Umbilical cord (tissue), 2 donors: Measurements from ENCODE around the gene GTSF1L. TPM values are rescaled to one million over a fixed set of nuclear protein-coding genes. Genes with fewer than 3 reads are reported as not detected.

Experiments used
- DNase-seq: peaks from one replicate; pipeline ENCODE4 v3.0.0-alpha.2; 2015; ENCODE audit warnings: low spot score
- total RNA-seq: library from RNA; depleted of rRNA; stranded (reverse); fragments of >200 nt; gene quantifications from one replicate; pipeline ENCODE4 v1.2.3, GENCODE V29; 2014; ENCODE audit warnings: low replicate concordance; ENCODE audit not compliant: insufficient read depth

GTSF1L gene
- total RNA-seq, 1 donor from 2014 or later: not detected

DNA sequence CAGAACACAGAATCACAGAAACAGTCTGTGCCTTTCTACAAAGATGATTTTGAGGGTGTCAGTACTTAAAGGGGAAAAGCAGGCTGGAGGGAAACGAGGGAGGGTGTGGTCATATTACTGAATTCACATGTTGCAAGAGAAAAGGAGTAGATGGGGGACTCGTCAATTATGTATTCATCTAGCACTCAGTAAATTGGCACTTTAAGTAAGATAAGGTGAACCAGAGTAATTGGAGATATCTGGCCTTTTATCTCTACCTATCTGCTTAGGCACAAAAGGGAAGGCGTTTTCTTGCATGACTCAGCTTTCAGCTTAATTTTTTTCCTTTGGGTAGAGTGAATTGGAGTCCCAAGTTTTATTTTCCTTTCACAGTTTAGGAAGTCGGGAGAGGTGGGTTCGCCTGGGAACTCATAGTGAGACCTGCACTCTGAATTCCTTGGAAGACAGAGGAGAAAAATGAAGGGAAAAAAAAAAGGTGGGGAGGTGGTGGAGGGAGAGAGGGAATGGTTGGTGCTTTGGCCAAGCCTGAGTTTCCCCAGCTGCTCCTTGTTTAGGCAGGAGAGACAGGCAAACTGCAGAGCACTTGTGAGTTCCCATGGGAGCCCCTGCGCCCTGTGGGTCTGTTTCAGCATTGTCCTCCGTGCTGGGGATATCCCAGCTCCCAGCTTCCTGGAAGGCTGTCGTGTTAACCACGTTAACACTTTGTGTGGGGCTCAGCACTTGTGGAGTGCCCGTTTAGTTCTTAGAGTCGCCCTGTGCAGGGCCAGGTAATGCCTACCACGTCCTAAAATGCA, 19.7 kb upstream of the GTSF1L start:
- no peak for DNase-seq

DNA sequence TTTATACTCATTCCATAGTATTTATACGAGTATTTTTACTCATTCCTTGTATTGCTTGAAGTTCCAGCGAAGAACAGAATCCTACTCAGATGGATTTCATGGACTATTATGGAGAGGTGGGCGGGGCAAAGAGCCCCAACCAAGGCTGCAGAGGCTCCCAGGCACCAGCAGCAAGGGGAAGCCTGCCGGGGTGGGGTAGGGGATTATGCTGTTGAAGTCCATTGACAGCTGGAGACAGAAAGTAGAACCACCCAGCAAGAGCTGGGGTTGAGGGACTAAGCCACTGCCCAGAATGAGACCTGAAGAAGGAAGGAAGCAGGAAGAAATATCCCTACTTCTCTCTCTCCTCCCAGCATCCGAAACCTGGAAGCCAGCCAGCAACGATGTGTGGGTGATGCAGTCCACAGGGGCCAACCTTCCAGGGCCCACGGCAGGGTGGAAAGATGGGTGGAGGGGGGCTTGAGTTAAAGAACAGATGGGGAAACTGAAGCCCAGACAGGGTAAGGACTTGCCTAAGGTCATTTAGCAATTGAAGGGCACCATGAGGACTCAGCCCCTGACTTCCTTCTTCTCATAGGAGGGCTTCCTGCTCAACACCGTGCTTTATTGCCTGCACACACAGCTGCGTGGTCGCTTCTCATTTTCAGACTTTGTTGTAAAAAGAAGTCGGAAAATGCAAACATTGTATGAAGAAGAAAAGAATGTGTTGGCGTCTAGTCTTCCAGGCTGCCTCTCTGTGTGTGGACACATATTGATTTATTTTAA, 18.3 kb upstream of the GTSF1L start:
- no peak for DNase-seq

DNA sequence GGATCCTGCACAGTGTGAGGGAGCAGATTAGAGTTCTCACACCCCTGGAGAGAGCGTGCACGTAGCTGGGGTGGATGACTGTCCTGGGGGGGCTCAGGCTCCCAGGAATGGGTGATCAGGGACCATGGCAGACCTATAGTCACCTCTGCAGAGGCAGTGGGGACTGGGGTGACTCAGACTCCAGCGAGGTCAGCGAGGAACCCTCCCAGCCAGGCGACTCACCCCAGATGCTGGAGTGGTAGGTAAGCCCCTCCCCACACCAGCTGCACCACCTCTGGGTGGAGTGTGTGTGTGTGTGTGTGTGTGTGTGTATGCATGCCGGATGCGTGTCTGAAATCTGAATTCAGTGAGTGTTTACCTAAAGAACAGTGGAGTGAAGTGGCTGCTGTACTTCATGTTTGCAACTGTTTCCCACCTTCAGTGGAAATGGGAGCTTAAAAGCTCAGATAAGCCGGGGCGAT, 17.4 kb upstream of the GTSF1L start:
- DNase-seq: no peak

DNA sequence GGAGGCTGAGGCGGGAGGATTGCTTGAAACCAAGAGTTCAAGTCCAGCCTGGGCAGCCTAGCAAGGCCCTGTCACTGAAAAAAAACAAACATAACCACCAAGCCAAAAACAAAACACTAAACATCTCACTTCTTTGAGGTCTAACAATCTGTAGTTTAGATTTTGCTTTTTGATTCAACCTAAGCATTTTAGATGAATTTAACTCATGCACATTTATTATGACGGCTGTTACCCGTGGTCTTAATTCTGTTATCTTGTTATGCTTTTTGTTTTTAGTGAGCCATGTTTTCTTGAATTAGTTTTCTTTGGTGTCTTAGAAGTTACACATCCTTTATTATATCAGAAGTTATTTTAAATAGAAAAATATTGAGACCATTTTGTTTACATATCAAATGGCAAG, 13.8 kb upstream of the GTSF1L start:
- DNase-seq: no peak

DNA sequence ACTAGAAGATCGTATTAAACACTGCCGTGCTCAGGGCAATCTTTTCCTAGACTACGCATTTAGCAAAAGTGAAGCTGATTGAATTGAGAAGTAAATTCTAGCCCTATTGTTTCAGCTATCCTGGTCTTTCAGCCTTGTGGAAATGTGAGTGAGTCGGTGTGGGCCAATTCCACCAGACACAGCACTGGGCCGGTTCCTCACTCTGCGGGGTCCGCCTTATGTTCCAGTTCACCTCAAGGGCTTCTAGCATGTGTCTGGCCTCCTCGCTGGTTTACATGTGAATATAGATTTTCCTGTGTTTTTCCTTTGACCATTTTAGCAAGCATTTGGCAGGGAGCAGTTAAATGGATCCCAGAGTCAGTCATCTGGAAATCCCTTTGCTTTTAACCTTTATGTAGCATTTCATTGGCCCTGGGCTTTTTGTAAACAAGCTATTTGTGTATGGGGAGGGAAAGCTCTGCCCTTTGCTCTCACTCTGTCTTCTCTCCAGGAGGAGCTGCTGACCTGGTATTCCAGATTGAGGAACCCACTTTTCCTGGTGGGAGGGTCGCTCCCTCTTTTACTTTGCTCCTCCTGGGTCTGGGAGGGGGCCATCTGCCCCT, 12.4 kb upstream of the GTSF1L start:
- DNase-seq: no peak

DNA sequence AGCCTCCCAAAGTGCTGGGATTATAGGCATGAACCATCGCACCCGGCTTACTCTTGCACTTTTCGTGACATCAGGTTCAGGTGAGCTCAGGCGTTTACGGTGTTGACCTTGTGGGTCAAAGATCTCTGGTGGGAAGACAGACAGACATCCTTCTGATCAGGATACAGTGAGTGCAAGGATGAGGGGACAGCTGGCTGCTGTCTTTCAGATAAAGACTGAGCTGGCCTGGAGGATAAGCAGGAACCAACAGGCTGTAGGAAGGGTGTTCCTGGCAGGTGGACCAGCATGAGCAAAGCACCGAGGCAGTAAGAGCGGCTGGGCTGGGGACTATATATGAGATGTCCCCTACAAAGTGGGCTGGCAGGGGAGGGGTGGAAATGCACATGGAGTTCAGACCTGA, 11.1 kb upstream of the GTSF1L start:
- DNase-seq: no peak

DNA sequence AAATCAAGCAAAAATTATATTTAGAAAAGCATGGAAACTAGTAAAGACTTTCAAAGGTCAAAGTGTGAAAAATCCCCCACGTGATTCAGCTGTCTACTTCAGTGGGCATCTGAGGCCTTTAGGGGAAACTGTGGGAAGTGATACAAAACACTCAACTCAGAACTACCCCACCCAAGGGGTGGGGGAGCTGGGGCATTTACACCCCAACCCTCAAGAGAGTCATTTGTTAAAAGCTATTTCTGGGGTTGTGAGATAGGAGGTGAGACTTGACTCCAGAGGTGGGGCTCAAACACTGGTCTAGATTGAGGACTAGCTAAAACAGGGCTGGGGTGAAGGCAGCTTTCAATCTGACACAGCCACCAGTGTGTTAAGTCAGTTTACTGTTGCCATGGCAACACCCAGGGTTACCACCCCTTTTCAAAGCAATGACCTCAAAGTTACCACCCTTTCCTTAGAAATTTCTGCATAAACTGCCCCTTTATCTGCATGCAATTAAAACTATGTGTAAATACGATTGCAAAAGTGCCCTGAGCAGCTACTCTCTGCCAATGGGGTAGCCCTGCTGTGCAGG, 9.9 kb upstream of the GTSF1L start:
- DNase-seq: no peak

DNA sequence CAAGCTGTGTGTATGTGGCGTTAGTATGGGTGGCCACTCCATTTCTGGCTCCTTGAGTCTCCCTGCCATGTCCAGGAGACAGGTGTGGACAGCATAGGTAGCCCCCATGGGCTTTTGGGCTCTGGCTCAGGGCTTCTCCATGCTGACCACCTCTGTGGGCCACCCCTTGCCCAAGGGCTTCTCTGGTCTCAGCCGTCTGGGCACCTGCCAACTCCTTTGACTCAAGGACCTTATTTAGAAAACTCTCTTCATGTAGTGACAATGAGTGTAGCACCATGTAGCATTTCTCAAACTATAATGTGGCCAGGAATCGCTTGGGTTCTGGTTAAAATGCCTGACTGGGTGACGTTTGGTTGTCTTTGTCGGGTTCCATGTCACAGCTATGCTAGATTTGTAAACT, 5.1 kb upstream of the GTSF1L start:
- DNase-seq: no peak

DNA sequence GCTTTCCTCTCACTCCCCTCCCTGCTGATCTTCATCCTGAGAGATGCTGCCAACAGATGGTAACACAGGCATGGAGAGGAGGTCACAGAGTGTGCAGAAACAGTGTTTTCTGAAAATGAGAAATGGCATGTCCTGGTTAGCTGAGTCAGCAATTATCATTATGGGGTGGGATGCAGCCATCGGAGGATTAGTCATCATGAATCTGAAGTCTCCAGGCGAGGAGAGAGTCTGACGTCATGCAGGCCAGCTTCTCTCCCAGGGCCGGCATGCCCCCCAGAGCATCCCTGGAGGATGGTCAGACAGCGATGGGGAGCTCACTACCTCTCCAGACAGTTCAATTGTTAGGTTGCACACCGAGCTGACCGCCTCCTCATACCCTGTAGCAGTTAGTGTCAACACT, 4.7 kb upstream of the GTSF1L start:
- no peak for DNase-seq

DNA sequence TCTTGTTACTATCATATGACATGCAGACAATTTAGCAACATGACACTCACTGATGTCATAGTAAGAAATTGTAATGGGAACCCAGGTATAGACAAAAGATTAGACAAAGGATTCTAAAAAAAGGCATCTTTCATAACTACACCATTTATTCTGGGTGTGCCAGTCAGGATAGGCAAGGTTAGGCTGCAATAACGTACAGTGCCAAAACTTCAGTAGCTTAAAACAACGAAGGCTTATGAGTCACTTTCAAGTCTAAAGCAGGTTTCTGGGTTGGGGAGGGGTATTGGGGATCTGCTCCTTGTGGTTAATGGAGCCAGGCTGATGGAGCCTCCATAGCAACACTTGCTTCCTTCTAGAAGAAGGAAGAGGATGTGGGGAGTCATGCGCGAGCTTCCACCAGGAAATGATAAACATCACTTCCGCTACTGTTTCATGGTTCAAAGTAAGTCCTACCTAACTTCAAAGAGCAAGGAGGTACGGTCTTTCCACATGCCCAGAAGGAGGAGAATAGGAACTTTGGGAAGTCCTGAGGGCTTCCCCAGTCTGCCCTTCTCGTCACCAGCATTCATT, 2.0 kb upstream of the GTSF1L start:
- no peak for DNase-seq

DNA sequence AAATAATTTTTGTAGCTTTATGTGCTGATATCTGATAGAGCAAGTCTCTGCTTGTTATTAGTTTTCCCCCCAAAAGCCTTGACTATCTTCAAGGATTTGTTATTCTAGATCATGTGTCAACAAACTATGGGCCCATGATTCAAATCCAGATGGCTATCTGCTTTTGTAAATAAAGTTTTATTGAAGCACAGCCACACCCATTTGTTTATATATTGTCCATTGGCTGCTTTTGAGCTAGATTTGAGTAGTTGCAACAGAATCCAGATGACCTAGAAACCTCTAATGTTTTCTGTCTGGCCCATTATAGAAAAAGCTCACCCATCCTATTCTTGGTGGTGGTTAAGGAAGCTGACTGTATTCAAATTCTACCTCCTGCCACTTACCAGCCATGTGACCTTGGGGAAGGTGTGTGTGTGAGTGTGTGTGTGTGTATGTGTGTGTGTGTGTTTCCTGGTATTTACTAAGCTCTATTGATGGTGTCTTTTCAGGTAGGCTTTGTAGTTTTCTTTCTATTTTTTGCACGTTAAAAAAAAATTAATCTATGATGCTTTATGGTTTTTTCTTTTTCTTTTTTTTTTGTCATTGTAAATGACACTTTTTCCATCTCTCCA, 1.3 kb upstream of the GTSF1L start:
- no peak for DNase-seq

DNA sequence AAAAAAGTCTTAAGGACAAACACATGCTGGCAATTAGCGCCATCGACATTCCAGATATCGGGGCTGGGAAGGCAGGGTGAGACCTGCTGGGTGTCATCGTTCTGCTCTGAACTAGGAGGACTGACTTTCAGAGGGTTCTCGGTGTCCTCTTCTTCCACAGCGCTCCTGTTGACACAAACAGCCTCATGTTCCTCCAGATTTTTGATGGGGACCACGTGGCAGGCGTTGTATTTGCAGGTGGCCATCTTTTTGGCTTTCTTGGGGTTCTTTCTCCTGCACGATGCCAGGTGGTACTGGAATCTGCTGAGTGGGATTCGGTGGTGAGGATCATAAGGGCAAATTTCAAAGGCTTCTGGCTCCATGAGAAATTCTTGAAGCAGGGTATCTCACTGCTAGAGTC, 469 bp downstream of the GTSF1L start:
- no peak for DNase-seq

DNA sequence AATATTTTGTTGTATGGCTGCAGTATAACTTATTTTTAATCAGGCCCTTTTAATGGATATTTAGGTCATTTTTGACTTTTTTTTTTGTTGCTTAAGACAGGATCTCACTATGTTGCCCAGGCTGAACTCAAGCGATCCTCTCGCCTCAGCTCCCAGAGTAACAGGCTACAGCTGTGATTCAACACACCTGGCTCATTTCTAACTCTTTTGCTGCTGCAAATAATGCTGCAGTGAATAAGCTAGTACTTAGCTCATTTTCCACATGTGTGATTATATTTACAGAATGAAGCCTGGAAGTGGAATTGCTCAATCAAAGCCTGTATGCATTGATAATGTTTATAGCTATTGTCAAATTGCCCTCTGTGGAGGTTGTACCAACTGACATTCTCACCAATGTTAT, 1.1 kb downstream of the GTSF1L start:
- DNase-seq: no peak

DNA sequence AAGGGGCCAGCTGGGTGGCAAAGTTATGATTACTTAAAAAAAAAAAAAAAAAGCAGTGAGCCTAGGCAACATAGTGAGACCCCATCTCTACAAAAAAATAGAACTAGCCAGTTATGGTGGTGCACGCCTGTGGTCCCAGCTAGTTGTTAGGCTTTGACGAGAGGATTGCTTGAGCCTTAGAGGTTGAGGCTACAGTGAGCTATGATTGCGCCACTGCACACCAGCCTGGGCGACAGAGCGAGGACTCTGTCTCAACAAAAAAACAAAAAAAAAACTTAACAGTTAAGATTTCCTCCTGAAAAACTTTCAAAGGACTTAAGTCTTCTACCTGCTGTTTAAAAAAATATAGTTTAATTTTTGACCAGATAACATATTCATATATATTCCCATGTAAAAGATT, 2.4 kb downstream of the GTSF1L start:
- DNase-seq: no peak

DNA sequence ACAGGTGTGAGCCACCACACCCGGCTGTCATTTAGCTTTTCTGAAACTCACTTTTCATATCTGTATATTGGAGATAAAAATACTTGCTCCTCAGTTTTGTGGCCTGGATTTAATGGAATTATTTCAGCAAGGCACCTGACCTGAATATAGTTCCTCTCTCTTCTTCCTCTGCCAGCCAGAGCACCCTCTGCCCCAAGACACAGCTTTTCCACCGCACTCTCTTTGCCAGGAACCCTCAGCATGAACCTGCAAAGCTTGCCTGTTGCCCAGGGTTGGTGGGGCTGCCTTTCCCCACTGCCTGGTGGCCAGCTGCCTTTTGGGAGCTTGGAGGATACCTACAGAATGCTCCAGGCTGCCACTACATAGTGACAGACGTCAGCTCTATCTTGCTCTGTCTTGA, 3.1 kb downstream of the GTSF1L start:
- DNase-seq: no peak

DNA sequence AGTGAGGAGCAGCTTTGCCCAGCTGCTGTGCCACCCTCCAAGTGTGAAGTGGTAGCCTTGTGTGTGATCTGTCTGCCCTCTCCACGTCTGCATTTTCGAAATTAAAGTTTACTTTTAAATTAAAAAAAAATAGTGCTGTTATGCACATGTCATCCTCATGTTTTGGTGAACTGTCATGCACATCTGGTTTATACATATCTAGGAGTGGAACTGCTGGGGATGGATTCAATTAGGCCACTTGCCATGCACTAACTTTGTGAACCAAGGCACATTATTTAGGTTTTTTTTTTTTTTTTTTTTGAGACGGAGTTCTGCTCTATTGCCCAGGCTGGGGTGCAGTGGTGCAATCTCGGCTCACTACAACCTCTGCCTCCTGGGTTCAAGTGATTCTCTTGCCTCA, 3.6 kb downstream of the GTSF1L start:
- no peak for DNase-seq

DNA sequence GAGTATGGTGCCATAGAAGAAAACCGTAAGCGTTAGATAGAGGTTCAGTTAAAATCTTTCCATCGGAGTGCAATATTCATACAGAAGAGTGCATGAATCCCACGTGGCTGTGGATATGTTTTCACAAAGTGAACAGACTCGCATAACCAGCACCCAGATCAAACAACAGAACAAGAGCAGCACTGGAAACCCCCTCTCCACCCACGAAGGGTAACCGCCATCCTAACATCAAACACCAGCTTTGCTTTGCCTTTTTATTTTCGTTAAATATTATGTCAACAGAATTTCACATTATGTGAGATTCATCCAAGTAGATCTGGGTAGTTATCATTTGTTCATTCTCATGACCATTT, 4.7 kb downstream of the GTSF1L start:
- no peak for DNase-seq

DNA sequence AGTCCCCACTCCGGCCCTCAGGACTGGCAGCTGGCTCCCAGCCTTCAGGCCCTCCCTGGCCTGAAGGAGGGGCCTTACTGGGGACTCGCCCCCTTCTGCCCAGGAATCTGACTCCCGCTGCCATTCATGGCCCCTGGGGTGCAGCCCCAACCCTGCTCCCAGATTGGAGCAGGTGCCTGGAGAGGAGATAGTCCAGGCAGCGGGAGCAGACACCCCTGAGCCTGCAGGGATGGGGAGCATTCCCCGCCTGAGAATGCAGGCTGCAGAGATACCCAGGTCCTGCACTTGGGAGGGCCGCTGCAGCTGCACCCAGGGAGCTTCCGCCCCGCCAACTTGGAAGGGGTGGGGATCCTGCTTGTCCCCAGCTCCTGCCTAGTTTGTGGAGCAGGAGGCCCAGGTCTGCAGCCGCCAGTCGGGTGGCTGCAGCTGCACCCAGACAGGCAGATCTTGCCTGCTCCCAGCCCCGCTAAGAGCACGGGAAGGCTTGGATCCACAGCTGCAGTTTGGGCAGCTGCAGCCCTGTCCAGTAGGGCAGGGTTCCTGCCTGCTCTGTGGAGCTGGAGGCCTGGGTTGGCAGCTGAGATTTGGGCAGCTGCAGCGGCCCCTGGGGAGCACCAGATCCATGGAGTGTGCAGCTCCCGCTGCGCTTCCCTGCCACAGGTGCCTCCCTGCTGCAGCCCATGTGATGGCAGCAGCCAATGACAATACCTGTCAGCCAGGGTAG, 5.2 kb downstream of the GTSF1L start:
- DNase-seq: no peak

DNA sequence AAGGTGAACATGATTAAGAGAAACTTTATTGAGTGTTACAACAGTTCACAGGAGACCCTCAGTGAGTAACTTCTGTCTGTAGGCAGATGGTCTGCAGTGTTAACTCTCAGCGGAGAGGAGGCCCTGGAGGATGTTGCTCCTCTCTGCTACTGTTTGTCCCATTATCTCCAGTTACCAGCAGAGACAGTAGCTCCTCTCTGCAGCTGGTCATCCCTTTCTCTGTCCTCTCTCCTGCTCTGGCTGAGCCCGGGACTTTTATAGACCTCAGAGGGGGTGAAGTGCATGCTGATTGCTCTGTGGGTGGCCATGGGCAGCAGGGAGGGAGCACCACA, 5.7 kb downstream of the GTSF1L start:
- no peak for DNase-seq

DNA sequence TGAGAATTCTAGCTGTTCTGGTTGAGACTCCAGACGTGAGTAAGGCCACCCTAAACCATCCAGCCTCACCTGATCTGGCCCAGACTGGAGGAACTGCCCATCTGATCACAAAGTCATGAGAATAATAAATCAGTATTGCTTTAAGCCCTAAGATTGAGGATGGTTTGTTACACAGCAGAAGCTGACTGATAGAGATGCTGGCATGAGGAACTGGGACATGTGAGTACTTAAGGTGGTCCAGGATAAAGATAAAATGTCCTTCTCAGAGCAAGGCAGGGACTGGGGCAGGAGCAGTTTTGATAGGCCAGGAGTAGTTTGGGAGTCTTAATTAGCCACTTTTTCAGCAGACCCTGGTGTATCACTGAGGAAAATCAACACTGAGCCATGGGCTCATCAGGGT, 6.8 kb downstream of the GTSF1L start:
- no peak for DNase-seq

DNA sequence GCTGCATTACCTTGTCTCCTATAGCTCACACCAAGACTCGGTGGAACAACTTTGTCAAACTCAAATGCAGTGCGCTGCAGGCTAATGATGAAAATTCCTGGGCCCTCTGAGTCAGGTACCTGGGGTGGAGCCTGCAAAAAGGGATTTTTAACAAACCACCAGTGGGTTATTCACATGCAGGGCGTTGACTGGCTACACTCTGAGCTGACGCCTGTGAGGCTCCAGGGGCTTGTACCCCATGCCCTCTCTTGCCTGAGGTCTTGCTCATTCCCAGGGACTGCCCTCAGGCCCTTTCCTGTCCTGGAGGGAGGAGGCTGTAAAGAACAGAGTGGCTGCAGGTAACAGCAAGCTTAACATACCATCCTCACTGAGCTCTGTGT, 9.2 kb downstream of the GTSF1L start:
- no peak for DNase-seq
